Caco-2 (cell line): Measurements from ENCODE around the gene PTH2. TPM values are rescaled to one million over a fixed set of nuclear protein-coding genes. Genes with fewer than 3 reads are reported as not detected.
A peak's percentile ranks its signal among the peaks of the same experiment; 100 is the strongest.

ENCODE experiments used
- BruUV-seq: library from RNA; stranded (reverse); fragments of 400-500 nt; replicated peaks from 2 replicates; lab custom pipeline; 2021; lab: Mats Ljungman, UMichigan
- CTCF ChIA-PET: fragments of 300-600 bp; sonication (Branson Sonifier 250); formaldehyde crosslinking; loops from one replicate; lab custom pipeline; 2022; ENCODE audit warnings: antibody characterized with exemption; lab: Charles Lee
- POLR2A ChIA-PET: fragments of 300-600 bp; sonication (Branson Sonifier 250); formaldehyde crosslinking; loops from one replicate; lab custom pipeline; 2022; ENCODE audit warnings: antibody characterized with exemption; lab: Charles Lee
- DNase-seq, 2 experiments: peaks; one replicate each; pipeline versions ENCODE4 v3.0.0 to v3.0.0-alpha.2; 2020 to 2022
- H3K27me3 ChIP-seq: replicated peaks from 2 replicates; pipeline ENCODE4 v1.6.0; 2011; ENCODE audit warnings: low read length; ENCODE audit not compliant: control insufficient read depth, insufficient read depth
- H3K36me3 ChIP-seq: 2 replicates; pipeline ENCODE4 v1.5.1; 2011; ENCODE audit warnings: low read length; ENCODE audit not compliant: control insufficient read depth, insufficient read depth
- H3K4me1 ChIP-seq: fragments of 250-450 bp; sonication (Bioruptor Pico); 2 replicates; pipeline ENCODE4 v1.5.1; 2020; ENCODE audit warnings: mild to moderate bottlenecking
- H3K4me3 ChIP-seq: 2 replicates; pipeline ENCODE4 v1.5.1; 2011; ENCODE audit warnings: low read depth, mild to moderate bottlenecking, control low read depth, low read length
- H3K9me3 ChIP-seq: fragments of 250-450 bp; sonication (Bioruptor Pico); 2 replicates; pipeline ENCODE4 v1.5.1; 2020; ENCODE audit warnings: mild to moderate bottlenecking, moderate library complexity
- H3K27ac Mint-ChIP-seq: one replicate; pipeline ENCODE4 v1.8.0; 2022; ENCODE audit warnings: mixed read lengths; ENCODE audit not compliant: unreplicated experiment
- H3K27me3 Mint-ChIP-seq: one replicate; pipeline ENCODE4 v1.8.0; 2022; ENCODE audit warnings: mixed read lengths; ENCODE audit not compliant: insufficient read depth, unreplicated experiment
- H3K36me3 Mint-ChIP-seq: one replicate; pipeline ENCODE4 v1.8.0; 2022; ENCODE audit warnings: mild to moderate bottlenecking, mixed read lengths; ENCODE audit not compliant: insufficient read depth, unreplicated experiment
- H3K4me1 Mint-ChIP-seq: one replicate; pipeline ENCODE4 v1.8.0; 2022; ENCODE audit warnings: low read depth, mixed read lengths; ENCODE audit not compliant: unreplicated experiment
- H3K4me3 Mint-ChIP-seq: one replicate; pipeline ENCODE4 v1.8.0; 2022; ENCODE audit warnings: mild to moderate bottlenecking, moderate library complexity, mixed read lengths; ENCODE audit not compliant: unreplicated experiment
- H3K9me3 Mint-ChIP-seq: one replicate; pipeline ENCODE4 v1.8.0; 2022; ENCODE audit warnings: mixed read lengths; ENCODE audit not compliant: unreplicated experiment
- CTCF ChIP-seq, 2 experiments: fragments of 200-600 bp in 1 of 2; IDR thresholded peaks; 1 replicate in 1 of 2; 2 replicates in 1 of 2; pipeline versions ENCODE4 v1.5.1 to v1.8.0; 2011 to 2022; ENCODE audit warnings: antibody characterized with exemption in 1 of 2, control low read depth in 1 of 2, inconsistent platforms in 1 of 2, low read depth in 1 of 2, low read length in 1 of 2, mild to moderate bottlenecking in 1 of 2, moderate library complexity in 1 of 2; ENCODE audit not compliant: insufficient read depth in 1 of 2, severe bottlenecking in 1 of 2, unreplicated experiment in 1 of 2
- intact Hi-C: fragments of 100-400 bp; cut with micrococcal nuclease; formaldehyde crosslinking; loops from one replicate; pipeline ENCODE4 v1.10.0; 2022; ENCODE audit not compliant: unreplicated experiment
- total RNA-seq: library from RNA; stranded (reverse); gene quantifications from 2 replicates; pipeline ENCODE4 v1.2.3, GENCODE V29; 2022

Gene PTH2
- total RNA-seq, 1 experiment from 2014 or later = not detected

GRCh38 chr19:49432141-49433073, 9.2 kb upstream of the PTH2 start:
- no peaks in the 10 kb centered on the region; the same call in 1 of the 2 replicates for H3K27me3 ChIP-seq
- ChIA-PET POLR2A (no interaction called here), CTCF (no interaction called here)
- BruUV-seq = no TSS peak
- intact Hi-C loops = no loop called here
- no peak overlapping the region for H3K27ac Mint-ChIP-seq
- no peaks in the 10 kb centered on the region for H3K36me3 ChIP-seq
- H3K9me3 Mint-ChIP-seq = no peaks in the 10 kb centered on the region
- no peaks in the 10 kb centered on the region for H3K9me3 ChIP-seq
- DNase-seq = no peak
- no peaks in the 10 kb centered on the region for H3K36me3 Mint-ChIP-seq
- H3K27me3 Mint-ChIP-seq = peaks cover 8% of the 10 kb centered on the region
- H3K4me1 ChIP-seq = peaks cover 10% of the 10 kb centered on the region
- no peak overlapping the region for H3K4me3 ChIP-seq
- TF ChIP-seq CTCF (IDR thresholded peaks at IDR 0.05; ENCODE audit: insufficient read depth in 1 of 2, low read depth in 1 of 2, low read length in 1 of 2, severe bottlenecking in 1 of 2, unreplicated experiment in 1 of 2) = no peak
- no peaks in the 10 kb centered on the region for H3K4me1 Mint-ChIP-seq
- H3K4me3 Mint-ChIP-seq = no peak overlapping the region

DNA sequence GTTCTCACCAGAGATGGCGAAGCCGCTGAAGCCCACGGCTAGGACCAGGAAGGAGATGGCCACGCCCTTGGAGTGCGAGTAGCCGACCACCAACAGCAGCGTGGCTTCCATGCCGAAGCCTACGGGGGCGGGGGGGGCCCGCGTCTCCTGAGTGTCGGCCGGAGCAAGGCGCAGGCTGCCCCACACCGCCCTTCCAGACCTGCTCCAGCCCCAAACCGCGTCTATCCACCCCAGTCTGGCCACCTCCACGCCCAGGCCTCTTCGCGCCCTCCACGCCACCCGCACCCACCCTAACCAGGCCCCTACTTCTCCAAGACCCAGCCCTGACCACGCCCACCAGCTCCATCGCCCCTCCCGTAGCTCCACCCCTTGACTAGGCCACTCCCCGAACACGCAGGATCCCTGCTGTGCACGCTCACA, 8.1 kb upstream of the PTH2 start:
- Histone ChIP-seq H3K4me1 (peaks cover 12% of the 10 kb centered on the region), H3K9me3 (no peaks in the 10 kb centered on the region), H3K27me3 (no peaks in the 10 kb centered on the region; the same call in 1 of the 2 replicates), H3K36me3 (no peaks in the 10 kb centered on the region), H3K4me3 (no peak overlapping the region)
- ChIA-PET CTCF (no interaction called here), POLR2A (no interaction called here)
- no peaks in the 10 kb centered on the region for H3K36me3 Mint-ChIP-seq
- peaks cover 12% of the 10 kb centered on the region for H3K27me3 Mint-ChIP-seq
- intact Hi-C loops = no loop called here
- no peak overlapping the region for H3K4me3 Mint-ChIP-seq
- no peak for TF ChIP-seq CTCF (IDR thresholded peaks at IDR 0.05; ENCODE audit: insufficient read depth in 1 of 2, low read depth in 1 of 2, low read length in 1 of 2, severe bottlenecking in 1 of 2, unreplicated experiment in 1 of 2)
- H3K27ac Mint-ChIP-seq = no peak overlapping the region
- BruUV-seq = no TSS peak
- no peak for DNase-seq
- H3K4me1 Mint-ChIP-seq = peaks cover 7% of the 10 kb centered on the region
- no peaks in the 10 kb centered on the region for H3K9me3 Mint-ChIP-seq

DNA sequence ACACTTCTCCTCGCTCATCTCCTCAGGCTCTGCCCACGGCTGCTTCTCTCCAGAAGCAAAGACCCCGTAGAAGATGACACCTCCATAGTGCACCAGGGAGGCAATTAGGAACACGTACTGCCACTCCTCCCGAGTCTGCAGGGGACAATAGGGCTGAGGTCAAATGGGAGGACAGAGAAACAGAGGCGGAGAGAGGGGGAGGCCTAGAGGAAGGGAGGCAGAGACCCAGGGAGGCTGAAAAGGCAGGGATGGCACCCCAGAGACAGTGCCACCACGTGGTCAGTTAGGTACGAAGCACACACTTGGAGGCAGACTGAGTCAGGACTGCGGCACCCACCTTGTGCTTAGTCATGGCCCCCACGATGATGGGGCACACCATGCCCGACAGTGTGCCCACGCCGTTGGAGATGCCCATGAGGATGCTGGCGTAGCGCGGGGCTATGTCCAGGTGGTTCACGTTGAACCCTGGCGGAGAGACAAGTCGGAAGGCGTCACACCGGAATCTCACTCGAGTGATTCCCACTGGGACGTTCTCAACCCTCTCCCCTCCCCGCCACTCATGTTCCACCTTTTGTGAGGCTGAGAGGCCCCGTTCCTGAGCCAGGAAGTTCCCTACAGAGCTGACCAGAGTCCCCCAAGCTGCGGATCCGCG, 7.6 kb upstream of the PTH2 start:
- Mint-ChIP-seq H3K4me3 (no peak overlapping the region), H3K4me1 (peaks cover 13% of the 10 kb centered on the region), H3K36me3 (no peaks in the 10 kb centered on the region), H3K9me3 (no peaks in the 10 kb centered on the region), H3K27me3 (peaks cover 18% of the 10 kb centered on the region), H3K27ac (no peak overlapping the region)
- CTCF ChIA-PET = interaction anchor here (1.1 kb wide), 1 partner anchor 39 kb away, joined by 3 read pairs; no protein-coding TSS in a partner anchor
- Histone ChIP-seq H3K9me3 (no peaks in the 10 kb centered on the region), H3K4me3 (no peak overlapping the region), H3K36me3 (no peaks in the 10 kb centered on the region), H3K4me1 (peaks cover 15% of the 10 kb centered on the region), H3K27me3 (no peaks in the 10 kb centered on the region; the same call in 1 of the 2 replicates)
- intact Hi-C loops = no loop called here
- BruUV-seq = no TSS peak
- DNase-seq = no peak
- POLR2A ChIA-PET = no interaction called here
- TF ChIP-seq CTCF (IDR thresholded peaks at IDR 0.05; ENCODE audit: insufficient read depth in 1 of 2, low read depth in 1 of 2, low read length in 1 of 2, severe bottlenecking in 1 of 2, unreplicated experiment in 1 of 2) = peak; percentile 15 to 21
